Glomerular visceral epithelial cell (primary cell): ENCODE results near the gene POU2F1.
"Not testable (repeated sequence)": the region's sequence is repeated elsewhere in the genome, so short reads cannot be mapped to it uniquely, and the experiment has no call there.

Experiments used
- DNase-seq: peaks from one replicate; pipeline ENCODE4 v3.0.0-alpha.2; 2016; ENCODE audit errors: extremely low spot score

Gene POU2F1

GRCh38 chr1:167231873-167232450 is 11.3 kb downstream of the POU2F1 start:
- no peak for DNase-seq

GRCh38 chr1:167232801-167233200 is 12.1 kb downstream of the POU2F1 start:
- no peak for DNase-seq

DNA sequence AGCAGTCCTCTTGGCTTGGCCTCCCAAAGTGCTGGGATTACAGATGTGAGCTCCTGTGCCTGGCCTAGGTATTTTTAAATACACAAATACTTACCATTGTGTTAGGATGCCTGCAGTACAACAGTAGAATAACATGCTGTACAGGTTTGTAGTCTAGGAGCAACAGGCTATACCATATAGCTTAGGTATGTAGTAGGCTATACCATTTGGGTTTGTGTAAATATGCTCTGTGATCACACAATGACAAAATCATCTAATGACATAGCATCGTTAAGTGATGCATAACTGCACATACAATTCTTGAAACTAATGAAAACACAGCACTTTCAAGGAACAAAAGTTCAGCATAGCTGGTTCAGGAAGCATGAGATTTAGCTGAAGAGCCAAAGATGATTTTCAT is 12.7 kb downstream of the POU2F1 start:
- DNase-seq = no peak

- DNase-seq = no peak
Measured at GRCh38 chr1:167237000-167237399, 16.3 kb downstream of the POU2F1 start.

DNA sequence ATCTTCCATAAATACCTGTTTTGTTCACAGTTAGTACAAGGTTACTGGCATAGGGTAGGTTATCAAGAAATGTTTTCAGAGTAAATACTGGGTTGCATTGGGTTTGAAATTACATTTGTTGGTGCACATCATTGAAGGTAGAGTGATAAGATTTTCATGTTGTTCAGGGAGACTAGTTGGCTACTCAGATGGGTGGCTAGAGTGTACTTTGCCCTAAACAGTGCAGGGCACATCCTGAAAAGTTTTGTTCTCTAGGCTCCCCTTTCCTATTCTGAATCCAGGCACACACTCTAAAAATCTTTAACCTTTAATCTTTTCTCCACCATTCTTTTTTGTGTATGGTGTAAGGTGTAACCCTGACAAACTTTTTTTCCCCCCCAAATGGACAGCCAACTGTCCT is 18.0 kb downstream of the POU2F1 start:
- no peak for DNase-seq

- DNase-seq = no peak
Measured at GRCh38 chr1:167239257-167239656, 18.6 kb downstream of the POU2F1 start.

GRCh38 chr1:167244244-167244643 is 23.6 kb downstream of the POU2F1 start:
- no peak for DNase-seq

DNA sequence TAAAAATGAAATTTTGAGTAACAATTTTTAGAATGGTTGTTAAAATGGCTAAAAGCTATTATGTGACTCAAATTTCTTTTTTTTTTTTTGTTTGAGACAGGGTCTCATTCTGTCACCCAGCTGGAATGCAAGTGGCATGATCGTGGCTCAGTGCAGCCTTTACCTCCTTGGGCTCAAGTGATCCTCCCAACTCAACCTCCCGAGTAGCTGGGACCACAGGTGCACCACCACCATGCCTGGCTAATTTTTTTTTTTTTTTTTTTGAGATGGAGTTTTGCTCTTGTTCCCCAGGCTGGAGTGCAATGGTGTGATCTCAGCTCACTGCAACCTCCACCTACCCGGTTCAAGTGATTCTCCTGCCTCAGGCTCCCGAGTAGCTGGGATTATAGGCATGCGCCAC is 24.5 kb downstream of the POU2F1 start:
- not testable (repeated sequence) for DNase-seq

DNA sequence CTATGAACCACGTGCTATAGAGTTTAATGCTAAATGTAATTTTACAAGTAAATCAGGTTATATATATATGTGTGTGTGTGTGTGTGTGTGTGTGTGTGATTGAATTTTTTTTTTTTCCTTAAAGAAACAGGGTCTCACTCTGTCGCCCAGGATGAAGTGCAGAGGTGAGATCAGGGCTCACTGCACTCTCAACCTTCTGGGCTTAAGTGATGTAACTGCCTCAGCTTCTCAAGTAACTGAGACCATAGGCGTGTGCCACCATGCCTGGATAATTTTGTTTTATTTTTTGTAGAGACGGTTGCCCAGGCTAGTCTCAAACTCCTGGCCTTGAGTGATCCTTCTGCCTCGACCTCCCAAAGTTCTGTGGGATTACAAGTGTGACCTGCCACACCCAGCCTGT is 26.3 kb downstream of the POU2F1 start:
- DNase-seq = no peak

DNA sequence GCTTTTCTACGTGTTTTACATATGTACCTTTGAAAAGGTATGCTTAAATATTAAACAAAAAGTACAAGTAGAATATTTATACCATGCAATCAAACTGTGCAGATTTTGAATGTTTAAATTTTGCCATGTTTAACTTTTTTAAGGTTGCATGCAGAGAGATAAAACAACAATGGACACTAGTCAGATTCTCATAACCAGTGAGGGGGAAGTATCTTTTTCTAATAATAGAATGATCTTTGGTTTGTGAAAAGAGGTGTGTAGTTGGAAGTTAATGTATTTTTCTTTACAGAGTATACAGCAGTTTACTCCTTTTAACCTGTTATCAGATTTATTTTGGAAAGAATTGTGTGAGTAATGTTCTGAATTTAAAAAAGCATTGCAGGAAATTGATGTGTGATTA is 27.1 kb downstream of the POU2F1 start:
- DNase-seq = no peak

GRCh38 chr1:167248707-167249642 is 28.3 kb downstream of the POU2F1 start:
- no peak for DNase-seq

- DNase-seq = no peak
Measured at GRCh38 chr1:167249702-167250101, 29.0 kb downstream of the POU2F1 start.

DNA sequence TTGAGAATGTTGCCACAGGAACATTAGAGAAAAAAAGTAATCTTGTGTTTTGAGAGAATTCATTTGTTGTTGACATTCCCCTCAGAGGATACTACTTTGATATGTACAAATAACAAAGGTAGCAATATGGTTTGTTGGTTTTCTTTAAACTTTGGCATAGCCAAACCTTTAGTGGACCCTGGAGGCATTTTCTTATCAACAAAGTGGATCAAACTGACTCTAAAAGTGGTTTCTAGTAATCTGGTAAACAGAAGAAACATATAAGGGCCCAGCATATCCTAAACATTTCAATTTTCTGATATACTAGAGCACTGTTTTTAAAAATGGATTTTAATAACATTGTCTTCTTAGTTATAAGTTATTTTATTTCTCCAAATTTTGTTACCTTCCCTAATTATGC is 29.8 kb downstream of the POU2F1 start:
- no peak for DNase-seq

GRCh38 chr1:167251472-167251871 is 30.8 kb downstream of the POU2F1 start:
- no peak for DNase-seq

GRCh38 chr1:167252986-167253385 is 32.3 kb downstream of the POU2F1 start:
- no peak for DNase-seq

GRCh38 chr1:167258858-167259257 is 38.2 kb downstream of the POU2F1 start:
- DNase-seq = no peak

DNA sequence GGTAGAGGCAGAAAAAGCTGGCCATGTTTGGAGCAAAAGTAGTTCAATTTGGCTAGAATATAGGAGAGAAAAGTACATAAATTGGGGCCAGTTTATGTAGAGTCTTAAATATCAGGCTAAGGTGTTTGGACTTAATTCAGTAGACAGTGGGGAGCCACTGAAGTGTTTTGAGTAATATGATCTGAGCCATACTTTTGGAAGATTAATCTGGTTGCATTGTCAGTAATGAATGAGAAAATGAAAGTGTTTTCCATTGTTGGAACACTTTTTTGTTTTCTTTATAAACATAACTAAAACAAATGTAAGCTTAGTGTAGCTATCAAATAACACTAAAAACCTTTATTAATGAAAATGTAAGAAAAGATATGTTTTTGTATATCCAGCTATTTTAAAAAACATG is 42.1 kb downstream of the POU2F1 start:
- no peak for DNase-seq

GRCh38 chr1:167263344-167263743 is 42.7 kb downstream of the POU2F1 start:
- DNase-seq = no peak

DNA sequence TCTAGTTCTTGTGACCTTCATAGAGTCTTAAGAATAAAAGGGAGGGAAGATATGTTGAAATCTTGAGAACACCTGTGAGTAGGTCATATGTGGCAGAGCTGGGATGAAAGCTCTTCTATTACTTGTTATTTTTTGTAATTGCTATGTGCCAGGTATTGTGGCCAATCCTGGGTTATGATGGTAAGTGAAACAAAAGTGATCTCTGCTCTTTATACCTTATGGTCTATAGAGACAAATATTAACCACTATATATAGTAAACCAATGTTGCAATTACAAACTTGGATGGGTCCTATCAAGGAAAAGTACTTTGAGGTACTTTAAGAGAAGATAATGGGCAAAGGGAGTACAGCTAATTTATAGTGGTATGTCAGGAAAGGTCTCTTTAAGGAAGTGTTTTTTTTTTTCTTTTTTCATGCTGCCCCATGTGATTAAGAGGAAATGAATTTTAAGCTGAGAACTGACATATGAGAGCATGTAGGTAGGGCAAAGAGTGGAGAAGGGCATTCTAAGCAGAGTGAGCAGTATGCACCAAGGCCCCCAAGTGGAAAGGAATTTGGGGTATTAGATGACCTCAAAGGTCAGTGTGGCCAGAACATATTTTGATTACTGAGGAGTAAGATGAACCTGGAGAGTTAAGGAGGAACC is 43.3 kb downstream of the POU2F1 start:
- DNase-seq = peak; percentile 53

GRCh38 chr1:167266965-167267364 is 46.3 kb downstream of the POU2F1 start:
- DNase-seq = no peak

GRCh38 chr1:167268347-167268787 is 47.7 kb downstream of the POU2F1 start:
- DNase-seq = no peak

- no peak for DNase-seq
Measured at GRCh38 chr1:167270349-167271092, 49.8 kb downstream of the POU2F1 start.
